ENCODE data around the gene CABLES2.

Gene CABLES2

DNA sequence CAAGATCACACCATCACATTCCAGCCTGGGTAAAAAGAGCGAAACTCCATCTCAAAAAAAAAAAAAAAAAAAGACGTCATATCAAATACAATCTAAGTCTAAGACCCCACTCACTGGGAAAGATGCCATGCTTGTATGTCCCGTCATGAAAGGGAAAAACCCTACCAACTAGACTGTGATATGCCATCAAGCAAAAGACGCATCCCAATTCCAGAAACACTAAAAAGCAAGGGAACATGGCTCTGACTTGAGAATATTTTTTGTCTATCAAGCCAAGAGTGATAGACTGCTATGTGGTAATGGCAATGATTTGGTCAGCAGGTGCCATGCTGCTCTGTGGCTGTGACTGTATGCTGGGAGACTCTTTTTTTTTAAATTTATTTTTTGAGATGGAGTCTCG, 63.0 kb downstream of the CABLES2 start:
- DNase-seq = no peak

DNA sequence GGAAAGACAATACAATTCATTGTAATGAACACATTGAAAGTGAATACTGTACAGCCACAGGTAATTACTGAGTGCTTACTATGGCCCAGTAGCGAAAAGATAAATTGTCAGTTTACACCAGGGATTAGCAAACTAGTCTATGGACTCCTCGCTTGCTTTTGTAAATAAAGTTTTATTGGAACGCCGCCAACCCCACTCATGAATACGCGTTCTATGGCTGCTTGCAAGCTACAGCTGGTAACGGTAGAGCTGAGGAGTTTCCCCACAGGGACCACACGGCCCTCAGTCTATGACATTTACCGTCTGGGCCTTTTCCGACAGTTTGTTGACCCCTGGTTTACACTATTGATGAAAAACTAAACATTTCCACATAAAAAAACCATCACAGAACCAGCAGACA, 64.2 kb downstream of the CABLES2 start:
- DNase-seq = no peak

DNA sequence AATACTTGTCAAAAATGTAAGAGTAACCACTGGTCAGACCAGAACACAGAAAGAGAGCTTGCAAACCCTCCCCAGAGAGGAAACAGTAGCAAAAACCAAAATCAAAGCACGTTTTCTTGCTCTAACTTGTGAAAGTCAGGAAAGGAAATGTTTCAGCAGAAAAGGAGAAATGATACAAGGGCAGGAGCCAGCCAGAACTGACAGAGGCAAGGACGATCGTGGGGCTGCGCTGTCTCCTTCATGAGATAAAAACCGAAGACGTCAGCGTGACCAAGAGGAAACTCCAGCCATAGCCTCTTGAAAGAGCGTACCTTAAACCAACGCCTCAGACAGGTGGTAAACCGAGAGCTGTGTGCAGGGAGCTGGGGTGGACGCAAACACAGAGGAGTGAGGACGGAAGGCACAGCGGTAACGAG, 67.4 kb downstream of the CABLES2 start:
- peak; percentile 35 for DNase-seq

Measured in CD4-positive, alpha-beta T cell treated with Interleukin-15 for 1 hour (primary cell).